Fibroblast of lung (primary cell): Measurements from ENCODE around the gene PDXK.

Source experiments
- CTCF ChIP-seq, 2 donors: IDR thresholded peaks in 1 of 2; conservative IDR thresholded peaks in 1 of 2; 1 replicate in 1 of 2; 2 replicates in 1 of 2; pipeline ENCODE4 v1.5.1; 2011 to 2012; ENCODE audit warnings: low read length in 2 of 2, control low read depth in 1 of 2, inconsistent platforms in 1 of 2, low read depth in 1 of 2, mild to moderate bottlenecking in 1 of 2
- EZH2 ChIP-seq: IDR thresholded peaks from 2 replicates; pipeline ENCODE4 v1.5.1; 2012; ENCODE audit warnings: low read length, control low read depth, mild to moderate bottlenecking; ENCODE audit errors: missing control alignments

- TF ChIP-seq CTCF (conservative IDR thresholded peaks at IDR 0.05 in 1 of 2, IDR thresholded peaks at IDR 0.05 in 1 of 2; ENCODE audit: low read depth in 1 of 2, low read length in 2 of 2) (no peak), EZH2 (no peak)
Observed at GRCh38 chr21:43753439-43753799, 34.5 kb downstream of the PDXK start.
